Measurements from ENCODE around the gene TNFAIP1.
"Not testable (repeated sequence)": the region's sequence is repeated elsewhere in the genome, so short reads cannot be mapped to it uniquely, and the experiment has no call there.

Gene TNFAIP1

GRCh38 chr17:28325211-28325610, 10.3 kb upstream of the TNFAIP1 start:
- no peak for DNase-seq

- DNase-seq = no peak
These were observed 9.4 kb upstream of the TNFAIP1 start for GRCh38 chr17:28326114-28326513.

- DNase-seq = no peak
These were observed 8.4 kb upstream of the TNFAIP1 start for GRCh38 chr17:28327031-28327607.

GRCh38 chr17:28327709-28328108, 7.9 kb upstream of the TNFAIP1 start:
- DNase-seq = no peak

GRCh38 chr17:28328325-28328724, 7.2 kb upstream of the TNFAIP1 start:
- no peak for DNase-seq

GRCh38 chr17:28330671-28331070, 4.9 kb upstream of the TNFAIP1 start:
- DNase-seq = no peak

GRCh38 chr17:28331891-28332420, 3.6 kb upstream of the TNFAIP1 start:
- DNase-seq = no peak

GRCh38 chr17:28333083-28333746, 2.3 kb upstream of the TNFAIP1 start:
- DNase-seq = no peak

GRCh38 chr17:28334171-28334570, 1.4 kb upstream of the TNFAIP1 start:
- no peak for DNase-seq

- DNase-seq = no peak
These were observed 828 bp upstream of the TNFAIP1 start for GRCh38 chr17:28334666-28335200.

- peak; percentile 26 for DNase-seq
These were observed 654 bp downstream of the TNFAIP1 start for GRCh38 chr17:28335959-28336871.

GRCh38 chr17:28338056-28338768, 2.7 kb downstream of the TNFAIP1 start:
- no peak for DNase-seq

- not testable (repeated sequence) for DNase-seq
These were observed 3.2 kb downstream of the TNFAIP1 start for GRCh38 chr17:28338769-28339212.

GRCh38 chr17:28339431-28339830, 3.9 kb downstream of the TNFAIP1 start:
- DNase-seq = no peak

- DNase-seq = no peak
These were observed 4.8 kb downstream of the TNFAIP1 start for GRCh38 chr17:28340374-28340773.

- DNase-seq = no peak
These were observed 6.0 kb downstream of the TNFAIP1 start for GRCh38 chr17:28341516-28341915.

GRCh38 chr17:28342313-28342712, 6.8 kb downstream of the TNFAIP1 start:
- no peak for DNase-seq

- no peak for DNase-seq
These were observed 8.0 kb downstream of the TNFAIP1 start for GRCh38 chr17:28343491-28343932.

GRCh38 chr17:28344011-28344410, 8.4 kb downstream of the TNFAIP1 start:
- no peak for DNase-seq

- no peak for DNase-seq
These were observed 8.9 kb downstream of the TNFAIP1 start for GRCh38 chr17:28344435-28344901.

GRCh38 chr17:28345419-28346198, 10.0 kb downstream of the TNFAIP1 start:
- no peak for DNase-seq

- DNase-seq = no peak
These were observed 10.6 kb downstream of the TNFAIP1 start for GRCh38 chr17:28346199-28346580.
